Stomach (tissue), 4 donors: ENCODE results near the gene NT5E.

ENCODE experiments used
- CTCF ChIP-seq, 7 experiments: fragments of 450-650 bp in 4 of 7; fragments of 200-600 bp in 3 of 7; sonication (generic) in 3 of 7; IDR thresholded peaks; one replicate each; pipeline ENCODE4 v1.5.1; 2016 to 2019; ENCODE audit warnings: antibody characterized with exemption in 7 of 7, control low read depth in 2 of 7, mild to moderate bottlenecking in 1 of 7
- EP300 ChIP-seq: sonication (generic); formaldehyde crosslinking; IDR thresholded peaks from one replicate; pipeline ENCODE4 v1.6.1; 2017; ENCODE audit warnings: antibody characterized with exemption
- POLR2A ChIP-seq, 4 donors: fragments of 450-650 bp; IDR thresholded peaks; one replicate each; pipeline ENCODE4 v1.6.1; 2016; ENCODE audit warnings: antibody characterized with exemption in 4 of 4, control low read depth in 2 of 4, mild to moderate bottlenecking in 1 of 4, moderate library complexity in 1 of 4

- TF ChIP-seq EP300, result no peak
- TF ChIP-seq POLR2A (IDR thresholded peaks at IDR 0.05), result no peak
- TF ChIP-seq CTCF (IDR thresholded peaks at IDR 0.05), result no peak
Measured at GRCh38 chr6:85459224-85459901, 9.5 kb downstream of the NT5E start.
